Measurements from ENCODE around the gene BIVM.
"Not testable (repeated sequence)": the region's sequence is repeated elsewhere in the genome, so short reads cannot be mapped to it uniquely, and the experiment has no call there.

BIVM gene

GRCh38 chr13:102798581-102799425, at the start of gene BIVM, which contains the start of gene POGLUT2:
Gene BIVM (plus strand): TSS chr13:102799119. CDS start chr13:102807268, 8,149 bp downstream.
Gene POGLUT2 (minus strand): TSS chr13:102798976. CDS start chr13:102798670, 306 bp downstream.
- peak; percentile 94 for DNase-seq
- in situ Hi-C loops (cut with MboI; ENCODE audit: low pct_unique_long_range_greater_than_20kb, low sequenced_read_pairs): no loop called here

- DNase-seq: no peak
- in situ Hi-C loops (cut with MboI; ENCODE audit: low pct_unique_long_range_greater_than_20kb, low sequenced_read_pairs): no loop called here
These were observed 47.0 kb upstream of the BIVM start for GRCh38 chr13:102751886-102752285.

GRCh38 chr13:102757006-102757405, 41.9 kb upstream of the BIVM start:
- DNase-seq: no peak
- in situ Hi-C loops (cut with MboI; ENCODE audit: low pct_unique_long_range_greater_than_20kb, low sequenced_read_pairs): no loop called here

- in situ Hi-C loops (cut with MboI; ENCODE audit: low pct_unique_long_range_greater_than_20kb, low sequenced_read_pairs): no loop called here
- DNase-seq: no peak
These were observed 40.1 kb upstream of the BIVM start for GRCh38 chr13:102758842-102759241.

GRCh38 chr13:102761071-102761470, 37.8 kb upstream of the BIVM start:
- DNase-seq: no peak

GRCh38 chr13:102763741-102764140, 35.2 kb upstream of the BIVM start:
- no peak for DNase-seq

More at GRCh38 chr13:102761071-102761470, 37.8 kb upstream of the BIVM start:
- in situ Hi-C loops (cut with MboI; ENCODE audit: low pct_unique_long_range_greater_than_20kb, low sequenced_read_pairs): no loop called here

GRCh38 chr13:102768909-102769308, 30.0 kb upstream of the BIVM start:
- no peak for DNase-seq
- in situ Hi-C loops (cut with MboI; ENCODE audit: low pct_unique_long_range_greater_than_20kb, low sequenced_read_pairs): no loop called here

More at GRCh38 chr13:102763741-102764140, 35.2 kb upstream of the BIVM start:
- in situ Hi-C loops (cut with MboI; ENCODE audit: low pct_unique_long_range_greater_than_20kb, low sequenced_read_pairs): no loop called here

GRCh38 chr13:102769679-102770078, 29.2 kb upstream of the BIVM start:
- in situ Hi-C loops (cut with MboI; ENCODE audit: low pct_unique_long_range_greater_than_20kb, low sequenced_read_pairs): no loop called here
- DNase-seq: peak; percentile 23

- DNase-seq: no peak
- in situ Hi-C loops (cut with MboI; ENCODE audit: low pct_unique_long_range_greater_than_20kb, low sequenced_read_pairs): no loop called here
These were observed 28.5 kb upstream of the BIVM start for GRCh38 chr13:102770435-102770834.

GRCh38 chr13:102771298-102772041, 27.4 kb upstream of the BIVM start:
- in situ Hi-C loops (cut with MboI; ENCODE audit: low pct_unique_long_range_greater_than_20kb, low sequenced_read_pairs): no loop called here
- peak; percentile 46 for DNase-seq

GRCh38 chr13:102772042-102772425, 26.9 kb upstream of the BIVM start:
- in situ Hi-C loops (cut with MboI; ENCODE audit: low pct_unique_long_range_greater_than_20kb, low sequenced_read_pairs): no loop called here
- DNase-seq: peak; percentile 62

GRCh38 chr13:102773441-102774213, 25.3 kb upstream of the BIVM start, which contains the start of gene TEX30:
Gene TEX30 (minus strand): TSS chr13:102773786. CDS start chr13:102770026, 3,760 bp downstream.
- in situ Hi-C loops (cut with MboI; ENCODE audit: low pct_unique_long_range_greater_than_20kb, low sequenced_read_pairs): no loop called here
- peak; percentile 92 for DNase-seq

- DNase-seq: no peak
- in situ Hi-C loops (cut with MboI; ENCODE audit: low pct_unique_long_range_greater_than_20kb, low sequenced_read_pairs): no loop called here
These were observed 24.7 kb upstream of the BIVM start for GRCh38 chr13:102774214-102774568.

GRCh38 chr13:102774591-102775520, 24.1 kb upstream of the BIVM start:
- DNase-seq: peak; percentile 84
- in situ Hi-C loops (cut with MboI; ENCODE audit: low pct_unique_long_range_greater_than_20kb, low sequenced_read_pairs): no loop called here

- in situ Hi-C loops (cut with MboI; ENCODE audit: low pct_unique_long_range_greater_than_20kb, low sequenced_read_pairs): no loop called here
These were observed 22.6 kb upstream of the BIVM start for GRCh38 chr13:102776271-102776670.

GRCh38 chr13:102777736-102778135, 21.2 kb upstream of the BIVM start:
- no peak for DNase-seq
- in situ Hi-C loops (cut with MboI; ENCODE audit: low pct_unique_long_range_greater_than_20kb, low sequenced_read_pairs): no loop called here

More at GRCh38 chr13:102776271-102776670, 22.6 kb upstream of the BIVM start:
- DNase-seq: no peak

- peak; percentile 95 for DNase-seq
- in situ Hi-C loops (cut with MboI; ENCODE audit: low pct_unique_long_range_greater_than_20kb, low sequenced_read_pairs): no loop called here
These were observed 19.3 kb upstream of the BIVM start for GRCh38 chr13:102779436-102780159.

- in situ Hi-C loops (cut with MboI; ENCODE audit: low pct_unique_long_range_greater_than_20kb, low sequenced_read_pairs): not testable (repeated sequence)
- DNase-seq: peak; percentile 35
These were observed 18.3 kb upstream of the BIVM start for GRCh38 chr13:102780656-102781055.

Measured in KBM-7 (cell line).